AG04449 (cell line): ENCODE data around the gene FRMD7.
"Not testable (repeated sequence)": the region's sequence is repeated elsewhere in the genome, so short reads cannot be mapped to it uniquely, and the experiment has no call there.

ENCODE experiments used
- CTCF ChIA-PET: fragments of 350-600 bp; formaldehyde crosslinking; extraction: SDS; loops from one replicate; lab custom pipeline; 2021; ENCODE audit warnings: antibody characterized with exemption; lab: Yijun Ruan, JAX
- POLR2A ChIA-PET: fragments of 400-600, 350-600 bp; formaldehyde crosslinking; extraction: SDS; loops from one replicate; lab custom pipeline; 2020; ENCODE audit warnings: antibody characterized with exemption, inconsistent platforms; lab: Yijun Ruan, JAX
- DNase-seq: peaks from one replicate; pipeline ENCODE4 v3.0.0-alpha.2; 2010; ENCODE audit warnings: low read depth, low spot score
- H3K4me3 ChIP-seq: 2 replicates; pipeline ENCODE4 v1.5.1; 2011; ENCODE audit warnings: low read depth, mild to moderate bottlenecking, control low read depth, low read length
- CTCF ChIP-seq: IDR thresholded peaks from one replicate; pipeline ENCODE4 v1.5.1; 2011; ENCODE audit warnings: mild to moderate bottlenecking, moderate library complexity, low read length, control low read depth, inconsistent platforms; ENCODE audit not compliant: insufficient read depth; ENCODE audit errors: missing control alignments

The FRMD7 gene

GRCh38 chrX:132165005-132165404, 37.2 kb upstream of the FRMD7 start:
- no peak for TF ChIP-seq CTCF
- DNase-seq, result no peak
- ChIA-PET POLR2A (no interaction called here), CTCF (no interaction called here)
- no peak overlapping the region for H3K4me3 ChIP-seq

GRCh38 chrX:132163094-132163493, 35.3 kb upstream of the FRMD7 start:
- CTCF ChIA-PET, H3K4me3 ChIP-seq, POLR2A ChIA-PET, DNase-seq: not testable (repeated sequence)

GRCh38 chrX:132153166-132153565, 25.3 kb upstream of the FRMD7 start:
- no peak overlapping the region for H3K4me3 ChIP-seq
- POLR2A ChIA-PET, result no interaction called here
- DNase-seq, result no peak
- TF ChIP-seq CTCF, result no peak
- CTCF ChIA-PET, result no interaction called here

- no peak for DNase-seq
- no peak overlapping the region for H3K4me3 ChIP-seq
- ChIA-PET POLR2A (no interaction called here), CTCF (no interaction called here)
- TF ChIP-seq CTCF, result no peak
Measured at GRCh38 chrX:132146456-132146855, 18.6 kb upstream of the FRMD7 start.

- ChIA-PET CTCF (no interaction called here), POLR2A (no interaction called here)
- no peak for TF ChIP-seq CTCF
- H3K4me3 ChIP-seq, result no peak overlapping the region
- DNase-seq, result no peak
Measured at GRCh38 chrX:132144061-132144460, 16.2 kb upstream of the FRMD7 start.

- CTCF ChIA-PET, result no interaction called here
- no peak overlapping the region for H3K4me3 ChIP-seq
- DNase-seq, result no peak
- POLR2A ChIA-PET, result no interaction called here
- no peak for TF ChIP-seq CTCF
Measured at GRCh38 chrX:132125906-132126305, 1.9 kb downstream of the FRMD7 start.

- ChIA-PET POLR2A (no interaction called here), CTCF (no interaction called here)
- no peak overlapping the region for H3K4me3 ChIP-seq
- TF ChIP-seq CTCF, result no peak
- no peak for DNase-seq
Measured at GRCh38 chrX:132120913-132121312, 6.9 kb downstream of the FRMD7 start.
